HG02938 (cell line): ENCODE results near the gene TTC24.
"Not testable (repeated sequence)": the region's sequence is repeated elsewhere in the genome, so short reads cannot be mapped to it uniquely, and the experiment has no call there.

Experiments
- ATAC-seq: cut with Tn5 transposase; IDR thresholded peaks from one replicate; pipeline ENCODE4 v1.9.1; 2021; ENCODE audit warnings: mild to moderate bottlenecking, moderate library complexity; ENCODE audit not compliant: unreplicated experiment

Gene TTC24

GRCh38 chr1:156586323-156586722 is 6.8 kb downstream of the TTC24 start:
- ATAC-seq: no peak

GRCh38 chr1:156586892-156587477 is 7.5 kb downstream of the TTC24 start:
- no peak for ATAC-seq

GRCh38 chr1:156587927-156588326 is 8.4 kb downstream of the TTC24 start:
- ATAC-seq: not testable (repeated sequence)

GRCh38 chr1:156589546-156589945 is 10.0 kb downstream of the TTC24 start:
- no peak for ATAC-seq

GRCh38 chr1:156590326-156591180 is 11.0 kb downstream of the TTC24 start:
- no peak for ATAC-seq

- ATAC-seq: no peak
Measured at GRCh38 chr1:156591181-156591431, 11.6 kb downstream of the TTC24 start.

GRCh38 chr1:156591432-156592157 is 12.1 kb downstream of the TTC24 start, which contains the start of gene NAXE:
NAXE (plus strand) TSS chr1:156591776; CDS start chr1:156591805, 29 bp downstream.
- peak; percentile 73 for ATAC-seq

- no peak for ATAC-seq
Measured at GRCh38 chr1:156592158-156592909, 12.8 kb downstream of the TTC24 start.

GRCh38 chr1:156592910-156593660 is 13.6 kb downstream of the TTC24 start:
- ATAC-seq: no peak

GRCh38 chr1:156593661-156593989 is 14.1 kb downstream of the TTC24 start:
- ATAC-seq: no peak

- no peak for ATAC-seq
Measured at GRCh38 chr1:156594190-156594589, 14.7 kb downstream of the TTC24 start.

- ATAC-seq: no peak
Measured at GRCh38 chr1:156595016-156595415, 15.5 kb downstream of the TTC24 start.

GRCh38 chr1:156596426-156596825 is 16.9 kb downstream of the TTC24 start:
- ATAC-seq: no peak

- no peak for ATAC-seq
Measured at GRCh38 chr1:156598125-156598524, 18.6 kb downstream of the TTC24 start.

GRCh38 chr1:156598731-156599432 is 19.4 kb downstream of the TTC24 start:
- ATAC-seq: no peak

- ATAC-seq: no peak
Measured at GRCh38 chr1:156599811-156600210, 20.3 kb downstream of the TTC24 start.

- no peak for ATAC-seq
Measured at GRCh38 chr1:156600733-156601121, 21.2 kb downstream of the TTC24 start.

- ATAC-seq: no peak
Measured at GRCh38 chr1:156601122-156601830, 21.8 kb downstream of the TTC24 start, which contains the start of gene GPATCH4. GPATCH4 (minus strand) TSS chr1:156601479.

GRCh38 chr1:156601892-156602291 is 22.4 kb downstream of the TTC24 start:
- no peak for ATAC-seq
